Activated B cell treated with CpG ODN at 0.5 μM for 24 hours (primary cell): ENCODE measurements around the gene MRFAP1L1. TPM values are rescaled to one million over a fixed set of nuclear protein-coding genes. Genes with fewer than 3 reads are reported as not detected.
"Not testable (repeated sequence)": the region's sequence is repeated elsewhere in the genome, so short reads cannot be mapped to it uniquely, and the experiment has no call there.

Experiments
- ATAC-seq: fragments of 200-7000 bp; cut with Tn5 transposase; one replicate; pipeline ENCODE4 v1.10.0; 2021; ENCODE audit warnings: low read depth, mild to moderate bottlenecking, moderate library complexity
- CTCF ChIA-PET: fragments of 350-600 bp; sonication (Branson Sonifier 250); formaldehyde crosslinking; loops from one replicate; lab custom pipeline; 2021; ENCODE audit warnings: antibody characterized with exemption; lab: Charles Lee
- POLR2A ChIA-PET: fragments of 350-600 bp; sonication (Branson Sonifier 250); formaldehyde crosslinking; loops from one replicate; lab custom pipeline; 2021; ENCODE audit warnings: antibody characterized with exemption; lab: Charles Lee
- DNase-seq: peaks from one replicate; pipeline ENCODE4 v3.0.0; 2022
- H3K27ac Mint-ChIP-seq: one replicate; pipeline ENCODE4 v1.8.0; 2020; ENCODE audit warnings: mixed read lengths
- H3K27me3 Mint-ChIP-seq: one replicate; pipeline ENCODE4 v1.8.0; 2021; ENCODE audit warnings: mixed read lengths
- H3K36me3 Mint-ChIP-seq: one replicate; pipeline ENCODE4 v1.8.0; 2021; ENCODE audit warnings: low read depth, mixed read lengths
- H3K4me1 Mint-ChIP-seq: one replicate; pipeline ENCODE4 v1.8.0; 2021; ENCODE audit warnings: mixed read lengths
- H3K4me3 Mint-ChIP-seq: one replicate; pipeline ENCODE4 v1.8.0; 2020; ENCODE audit warnings: mild to moderate bottlenecking, mixed read lengths
- H3K9me3 Mint-ChIP-seq: one replicate; pipeline ENCODE4 v1.8.0; 2020; ENCODE audit warnings: mixed read lengths
- CTCF ChIP-seq: fragments of 200-600 bp; IDR thresholded peaks from one replicate; pipeline ENCODE4 v1.8.0; 2022; ENCODE audit warnings: antibody characterized with exemption, mild to moderate bottlenecking
- intact Hi-C: fragments of 100-400 bp; cut with micrococcal nuclease; formaldehyde crosslinking; loops from one replicate; pipeline ENCODE4 v1.15.1; 2024
- total RNA-seq: library from RNA; stranded (reverse); gene quantifications from 2 replicates; pipeline ENCODE4 v1.2.3, GENCODE V29; 2022

Gene MRFAP1L1
- total RNA-seq, 1 donor from 2014 or later = 39.1 TPM

GRCh38 chr4:6728320-6729029 lies 18.8 kb upstream of the MRFAP1L1 start:
- Mint-ChIP-seq H3K27ac (no peak overlapping the region), H3K4me1 (no peaks in the 10 kb centered on the region), H3K4me3 (no peak overlapping the region), H3K36me3 (no peaks in the 10 kb centered on the region), H3K9me3 (no peaks in the 10 kb centered on the region), H3K27me3 (peaks cover under 1% of the 10 kb centered on the region)
- CTCF ChIA-PET = interaction anchor here (1.0 kb wide), 1 partner anchor 343 kb away, joined by 3 read pairs; no protein-coding TSS in a partner anchor
- POLR2A ChIA-PET = no interaction called here
- no peak for DNase-seq
- ATAC-seq = no peak
- no peak for TF ChIP-seq CTCF
- intact Hi-C loops = no loop called here

- CTCF ChIA-PET = interaction anchor here (1.0 kb wide), 1 partner anchor 343 kb away, joined by 3 read pairs; no protein-coding TSS in a partner anchor
- no peaks in the 10 kb centered on the region for H3K36me3 Mint-ChIP-seq
- no peak for DNase-seq
- H3K9me3 Mint-ChIP-seq = no peaks in the 10 kb centered on the region
- ATAC-seq = no peak
- no peaks in the 10 kb centered on the region for H3K27me3 Mint-ChIP-seq
- H3K27ac Mint-ChIP-seq = no peak overlapping the region
- no peak overlapping the region for H3K4me3 Mint-ChIP-seq
- no peak for TF ChIP-seq CTCF
- POLR2A ChIA-PET = no interaction called here
- H3K4me1 Mint-ChIP-seq = no peaks in the 10 kb centered on the region
- intact Hi-C loops = no loop called here
These were observed 18.2 kb upstream of the MRFAP1L1 start for GRCh38 chr4:6727943-6728250.

GRCh38 chr4:6727081-6727942 lies 17.6 kb upstream of the MRFAP1L1 start:
- no peaks in the 10 kb centered on the region for H3K4me1 Mint-ChIP-seq
- no peak for DNase-seq

GRCh38 chr4:6725427-6725961 lies 15.8 kb upstream of the MRFAP1L1 start:
- H3K36me3 Mint-ChIP-seq, H3K9me3 Mint-ChIP-seq, H3K27ac Mint-ChIP-seq, H3K4me3 Mint-ChIP-seq, H3K4me1 Mint-ChIP-seq, CTCF ChIA-PET, intact Hi-C loops, ATAC-seq, DNase-seq, H3K27me3 Mint-ChIP-seq, POLR2A ChIA-PET: not testable (repeated sequence)

More at GRCh38 chr4:6727081-6727942, 17.6 kb upstream of the MRFAP1L1 start:
- ATAC-seq = no peak
- H3K4me3 Mint-ChIP-seq = no peak overlapping the region
- no peaks in the 10 kb centered on the region for H3K9me3 Mint-ChIP-seq
- no peak for TF ChIP-seq CTCF
- intact Hi-C loops = no loop called here
- POLR2A ChIA-PET = no interaction called here
- CTCF ChIA-PET = no interaction called here
- H3K27ac Mint-ChIP-seq = no peak overlapping the region
- H3K36me3 Mint-ChIP-seq = no peaks in the 10 kb centered on the region
- H3K27me3 Mint-ChIP-seq = no peaks in the 10 kb centered on the region

GRCh38 chr4:6724421-6725111 lies 14.9 kb upstream of the MRFAP1L1 start:
- H3K27me3 Mint-ChIP-seq = no peaks in the 10 kb centered on the region

More at GRCh38 chr4:6724421-6725111, 14.9 kb upstream of the MRFAP1L1 start:
- Mint-ChIP-seq H3K9me3 (no peaks in the 10 kb centered on the region), H3K27ac (no peak overlapping the region), H3K36me3 (no peaks in the 10 kb centered on the region), H3K4me1 (peaks cover 8% of the 10 kb centered on the region), H3K4me3 (no peak overlapping the region)
- intact Hi-C loops = loop anchor here (5.0 kb wide), 1 partner anchor 993 kb away; no protein-coding TSS in a partner anchor
- CTCF ChIA-PET = no interaction called here
- no peak for DNase-seq
- no peak for ATAC-seq
- POLR2A ChIA-PET = no interaction called here
- no peak for TF ChIP-seq CTCF
